D341Med (cell line): Measurements from ENCODE around the gene GSPT2.
"Not testable (repeated sequence)": the region's sequence is repeated elsewhere in the genome, so short reads cannot be mapped to it uniquely, and the experiment has no call there.

Source experiments
- DNase-seq: peaks from one replicate; pipeline ENCODE4 v3.0.0; 2012; ENCODE audit warnings: low spot score

Gene GSPT2

GRCh38 chrX:51743179-51743957 is at the start of gene GSPT2:
Gene GSPT2 (plus strand): TSS chrX:51743442. CDS start chrX:51743627, 185 bp downstream.
- peak; percentile 27 for DNase-seq

GRCh38 chrX:51694254-51694653 is 49.0 kb upstream of the GSPT2 start:
- no peak for DNase-seq

GRCh38 chrX:51697397-51697796 is 45.8 kb upstream of the GSPT2 start:
- DNase-seq: no peak

GRCh38 chrX:51710277-51711164 is 32.7 kb upstream of the GSPT2 start, which contains the start of gene CENPVL1:
Gene CENPVL1 (plus strand): TSS chrX:51710512. CDS start chrX:51710512, 0 bp downstream.
- not testable (repeated sequence) for DNase-seq

- not testable (repeated sequence) for DNase-seq
Observed at GRCh38 chrX:51712943-51713647, 30.1 kb upstream of the GSPT2 start.

- DNase-seq: no peak
Observed at GRCh38 chrX:51728202-51728601, 15.0 kb upstream of the GSPT2 start.

GRCh38 chrX:51737091-51737490 is 6.2 kb upstream of the GSPT2 start:
- DNase-seq: no peak

GRCh38 chrX:51742586-51742985 is 656 bp upstream of the GSPT2 start:
- DNase-seq: no peak

GRCh38 chrX:51747671-51748070 is 4.4 kb downstream of the GSPT2 start:
- DNase-seq: no peak

- DNase-seq: no peak
Observed at GRCh38 chrX:51759055-51759839, 16.0 kb downstream of the GSPT2 start.

- DNase-seq: no peak
Observed at GRCh38 chrX:51760657-51761056, 17.4 kb downstream of the GSPT2 start.

GRCh38 chrX:51766546-51766945 is 23.3 kb downstream of the GSPT2 start:
- no peak for DNase-seq

- DNase-seq: no peak
Observed at GRCh38 chrX:51776851-51777250, 33.6 kb downstream of the GSPT2 start.

GRCh38 chrX:51779306-51779705 is 36.1 kb downstream of the GSPT2 start:
- no peak for DNase-seq

- no peak for DNase-seq
Observed at GRCh38 chrX:51795136-51795535, 51.9 kb downstream of the GSPT2 start.
